Amniotic stem cell (primary cell): ENCODE data around the gene IP6K1.
A peak's percentile ranks its signal among the peaks of the same experiment; 100 is the strongest.
"Not testable (repeated sequence)": the region's sequence is repeated elsewhere in the genome, so short reads cannot be mapped to it uniquely, and the experiment has no call there.

ENCODE experiments used
- DNase-seq: peaks from one replicate; lab custom pipeline; 2025; lab: John Stamatoyannopoulos, UW

The IP6K1 gene

DNA sequence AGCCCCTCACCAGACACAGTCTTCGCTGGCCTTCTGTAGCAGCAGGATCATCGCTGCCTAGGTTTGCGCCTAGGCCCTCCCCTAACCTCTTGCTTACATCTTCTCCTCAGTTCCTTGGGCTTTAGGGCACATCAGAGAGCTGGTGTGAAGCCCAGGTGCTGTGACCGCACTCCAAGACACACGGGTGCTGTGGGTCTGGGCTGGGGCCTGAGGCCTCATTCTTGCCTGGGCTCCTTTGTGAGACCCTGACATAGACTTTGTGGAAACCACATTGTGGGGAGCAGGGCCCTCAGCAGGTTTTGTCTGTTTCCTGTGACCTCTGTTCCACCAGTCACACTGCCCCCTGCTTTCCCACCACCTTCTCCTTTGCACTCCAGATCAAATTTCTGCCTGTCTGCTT lies 74.9 kb downstream of the IP6K1 start:
- no peak for DNase-seq

DNA sequence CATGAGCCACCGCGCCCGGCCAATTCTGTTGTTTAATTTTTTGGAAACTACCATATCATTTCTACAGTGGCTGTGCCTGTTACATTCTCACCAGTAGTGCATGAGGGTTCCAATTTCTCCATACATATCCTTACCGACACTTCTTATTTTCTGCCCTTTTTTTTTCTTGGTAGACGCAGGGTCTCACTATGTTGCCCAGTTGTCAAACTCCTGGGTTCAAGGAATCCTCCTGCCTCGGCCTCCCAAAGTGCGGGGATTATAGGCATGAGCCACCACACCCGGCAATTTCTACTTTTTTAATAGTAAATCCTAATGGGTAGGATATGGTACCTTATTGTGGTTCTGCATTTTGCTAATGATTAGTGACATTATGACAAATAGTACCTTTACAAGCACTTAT lies 76.5 kb downstream of the IP6K1 start:
- DNase-seq: no peak

DNA sequence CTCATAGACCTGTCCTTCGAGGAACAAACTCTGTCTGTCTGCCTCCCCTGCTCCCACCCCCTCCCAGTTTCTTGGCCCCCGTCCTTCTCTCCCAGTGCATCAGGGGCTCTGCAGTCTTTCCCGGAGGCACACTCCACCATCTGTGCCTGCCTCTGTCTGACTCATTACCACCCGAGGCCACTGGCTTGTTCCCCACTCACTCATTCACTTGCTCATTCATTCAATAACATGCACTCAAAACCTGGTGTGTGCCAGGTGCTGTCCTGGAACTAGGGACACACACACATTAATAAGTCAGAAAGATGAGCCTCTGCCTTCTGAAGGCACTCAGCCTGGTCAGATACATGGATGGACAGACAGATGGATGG lies 79.2 kb downstream of the IP6K1 start:
- DNase-seq: no peak

DNA sequence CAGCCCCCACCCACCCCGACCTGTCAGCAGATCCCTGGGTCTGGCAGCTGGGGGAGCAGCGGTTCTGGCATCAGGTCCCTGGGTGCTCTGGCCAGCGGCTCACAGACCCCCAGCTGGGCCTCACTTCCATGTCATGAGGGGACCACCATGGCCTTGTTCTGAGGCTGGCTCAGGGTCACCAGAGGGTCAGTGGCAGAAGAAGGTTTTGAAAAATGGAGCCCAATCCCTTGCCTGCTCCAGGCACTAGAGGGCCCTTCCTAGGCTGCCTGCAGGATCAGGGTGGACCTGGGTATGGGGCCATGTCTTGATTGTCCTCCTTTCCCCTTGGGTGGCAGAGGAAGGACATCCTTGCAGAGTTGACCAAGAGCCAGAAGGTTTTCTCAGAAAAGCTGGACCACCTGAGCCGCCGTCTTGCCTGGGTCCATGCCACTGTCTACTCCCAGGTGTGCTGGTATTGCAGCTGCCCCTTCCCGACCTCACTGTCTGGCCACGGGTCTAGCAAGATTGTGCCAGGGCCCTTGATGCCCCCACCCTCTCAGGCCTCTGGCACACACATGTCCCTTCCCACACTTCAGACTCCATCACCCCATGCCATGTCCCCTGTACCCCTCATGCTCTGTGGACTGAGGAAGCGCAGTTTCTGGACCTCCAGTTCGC lies 79.8 kb downstream of the IP6K1 start:
- DNase-seq: no peak

DNA sequence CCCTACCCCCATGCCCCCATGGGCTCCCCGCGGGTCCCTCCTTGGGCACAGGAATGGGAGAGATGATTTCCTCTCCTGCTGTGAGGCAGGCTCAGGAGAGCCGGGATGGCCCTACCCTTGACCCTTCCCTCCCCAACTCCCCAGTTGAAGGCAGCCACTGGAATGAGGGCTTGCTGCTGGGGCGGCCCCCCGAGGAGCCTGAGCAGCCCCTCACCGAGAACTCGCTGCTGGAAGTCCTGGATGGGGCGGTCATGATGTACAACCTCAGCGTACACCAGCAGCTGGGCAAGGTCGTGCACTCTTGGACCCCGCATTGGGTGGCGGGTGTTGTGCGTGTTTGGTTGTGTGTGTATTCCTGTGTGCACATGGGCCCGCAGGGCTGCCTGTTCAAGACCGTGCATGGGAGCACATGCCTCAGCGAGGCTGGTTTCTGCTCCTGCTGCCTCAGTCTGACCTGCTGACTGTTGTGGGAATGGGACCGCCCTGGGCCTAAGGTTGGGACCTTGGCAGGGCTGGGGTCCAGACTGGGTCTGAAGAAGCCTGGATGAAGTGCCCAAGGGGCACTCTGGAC lies 80.9 kb downstream of the IP6K1 start:
- DNase-seq: no peak

DNA sequence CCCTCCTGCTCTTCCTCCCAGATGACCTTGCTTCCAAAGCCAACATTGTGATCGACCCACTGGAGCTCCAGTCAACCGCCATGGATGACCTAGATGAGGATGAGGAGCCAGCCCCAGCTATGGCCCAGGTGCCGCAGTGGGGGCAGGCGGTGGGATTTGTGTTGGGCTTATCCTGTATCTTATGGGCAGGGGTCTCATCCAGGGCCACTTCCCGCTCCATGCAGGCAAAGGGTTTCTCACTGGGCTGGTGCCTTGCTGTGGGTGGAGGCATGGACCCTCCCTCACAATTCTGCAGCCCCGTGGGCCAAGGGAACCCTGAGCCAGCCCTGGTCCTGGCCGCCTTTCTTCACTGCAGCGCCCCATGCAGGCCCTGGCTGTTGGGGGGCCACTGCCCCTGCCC lies 81.7 kb downstream of the IP6K1 start:
- DNase-seq: no peak

DNA sequence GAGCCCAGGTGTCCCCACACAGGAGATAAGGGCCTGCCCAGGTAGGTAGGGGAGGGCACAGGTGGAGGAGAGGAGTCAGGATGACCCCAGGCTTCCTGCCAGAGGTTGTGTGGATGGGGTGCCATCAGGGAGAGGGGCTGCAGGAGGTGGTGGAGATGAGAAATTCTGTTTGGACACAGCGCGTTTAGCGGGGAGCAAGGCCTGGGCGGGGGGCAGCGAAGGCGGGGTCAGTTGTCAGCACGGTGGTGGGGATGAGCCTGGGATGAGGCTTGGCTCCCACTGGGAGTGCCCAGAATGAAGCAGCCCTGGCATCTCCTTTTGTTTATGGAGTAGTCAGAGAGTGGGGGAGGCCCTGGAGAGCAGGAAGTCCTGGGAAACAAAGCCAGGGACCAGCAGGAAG lies 82.4 kb downstream of the IP6K1 start:
- DNase-seq: no peak

DNA sequence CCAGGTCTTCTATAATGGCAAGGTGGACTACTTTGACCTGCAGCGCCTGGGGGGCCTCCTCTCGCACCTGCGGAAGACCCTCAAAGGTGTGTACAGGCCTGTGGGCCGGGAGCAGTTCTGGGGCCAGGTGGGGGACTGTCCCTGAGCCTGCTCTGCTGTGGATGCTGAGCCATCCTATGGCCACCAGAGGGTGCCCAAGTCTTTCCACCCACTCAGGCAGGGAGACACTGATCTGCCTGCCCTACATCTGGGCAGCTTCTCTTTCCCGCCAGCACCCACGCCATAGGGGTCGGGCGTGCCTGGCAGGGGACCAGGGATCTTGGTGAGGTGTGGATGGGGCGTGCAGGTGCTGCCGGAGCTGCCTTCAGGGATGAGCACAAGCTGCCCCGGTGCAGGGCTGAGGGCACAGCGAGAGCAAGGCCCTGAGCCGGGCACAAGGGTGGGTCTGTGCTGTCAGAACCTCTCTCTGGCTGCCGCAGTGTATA lies 82.9 kb downstream of the IP6K1 start:
- DNase-seq: peak; percentile 30

DNA sequence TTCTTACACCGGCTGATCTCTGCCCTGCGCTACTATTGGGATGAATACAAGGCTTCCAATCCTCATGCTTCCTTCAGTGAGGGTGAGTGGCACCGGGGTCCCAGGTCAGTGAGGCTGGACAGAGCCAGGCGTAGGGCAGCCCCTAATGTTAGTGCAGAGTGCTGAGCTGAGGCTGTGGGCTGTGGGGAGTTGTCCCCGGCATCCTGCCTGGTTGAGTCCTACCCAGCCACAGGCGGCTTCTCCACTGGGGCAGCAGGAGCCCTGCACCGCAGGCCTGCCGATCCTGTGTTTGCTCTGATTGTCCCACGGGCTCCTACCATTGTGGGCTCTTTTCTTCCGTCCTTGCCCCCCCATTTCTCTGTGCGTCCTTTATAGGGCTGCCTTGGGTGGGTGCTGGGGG lies 83.7 kb downstream of the IP6K1 start:
- no peak for DNase-seq

DNA sequence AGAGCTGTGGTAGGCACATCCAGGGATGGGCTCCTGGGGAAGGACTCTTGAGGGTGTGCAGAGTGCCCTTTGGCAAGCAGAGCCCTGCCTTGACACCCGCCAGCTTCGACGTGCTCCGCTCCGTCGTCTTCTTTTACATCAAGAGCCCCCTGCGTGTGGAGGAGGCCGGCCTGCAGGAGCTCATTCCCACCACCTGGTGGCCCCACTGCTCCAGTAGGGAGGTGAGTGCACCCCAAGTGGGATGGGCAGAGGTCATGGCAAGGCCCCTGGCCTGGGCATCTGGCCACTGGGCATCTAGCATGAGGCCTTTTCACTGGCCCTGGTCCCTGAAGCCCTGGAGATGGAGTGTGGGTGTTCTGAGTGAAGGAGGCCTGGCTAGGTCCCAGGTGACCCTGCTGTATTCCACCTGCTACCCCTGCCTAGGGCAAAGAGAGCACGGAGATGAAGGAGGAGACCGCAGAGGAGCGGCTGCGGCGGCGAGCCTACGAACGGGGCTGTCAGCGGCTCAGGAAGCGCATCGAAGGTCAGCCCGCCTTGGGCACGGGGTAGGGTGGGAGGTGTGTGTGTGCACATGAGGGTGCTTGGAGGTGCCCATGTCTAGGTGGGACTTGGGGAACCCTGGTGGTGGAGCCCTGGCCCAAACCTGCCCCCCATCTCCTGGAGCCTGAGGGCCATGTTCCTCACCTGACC lies 84.8 kb downstream of the IP6K1 start:
- no peak for DNase-seq

DNA sequence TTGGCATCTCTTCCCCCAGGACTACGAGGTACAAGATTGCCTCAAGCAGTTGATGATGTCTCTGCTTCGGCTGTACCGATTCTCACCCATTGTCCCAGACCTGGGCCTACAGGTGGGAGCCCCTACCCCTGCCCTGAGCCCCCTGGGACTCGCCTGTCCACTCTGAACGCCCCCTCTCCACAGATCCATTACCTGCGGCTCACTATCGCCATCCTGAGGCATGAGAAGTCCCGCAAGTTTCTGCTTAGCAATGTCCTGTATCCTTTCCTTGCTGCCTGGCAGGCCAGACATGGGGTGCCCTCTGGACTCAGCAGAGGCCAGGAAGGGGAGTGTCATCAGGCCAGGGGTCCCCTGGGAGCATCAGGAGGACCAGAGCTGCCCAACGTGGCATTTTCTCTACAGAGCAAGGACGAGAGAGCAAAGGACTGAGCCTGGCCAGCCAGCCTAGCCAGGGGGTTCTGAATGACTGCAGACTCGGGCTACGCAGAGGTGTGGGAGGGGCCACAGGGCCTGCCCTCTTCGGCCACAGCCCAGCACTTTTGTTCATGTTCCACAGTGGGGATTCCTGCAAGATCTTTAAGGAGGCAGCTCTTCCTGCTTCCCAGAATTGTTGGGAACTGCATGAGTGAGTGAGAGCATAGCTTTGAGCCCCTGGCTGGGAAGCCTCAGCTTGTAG lies 85.8 kb downstream of the IP6K1 start:
- DNase-seq: no peak

DNA sequence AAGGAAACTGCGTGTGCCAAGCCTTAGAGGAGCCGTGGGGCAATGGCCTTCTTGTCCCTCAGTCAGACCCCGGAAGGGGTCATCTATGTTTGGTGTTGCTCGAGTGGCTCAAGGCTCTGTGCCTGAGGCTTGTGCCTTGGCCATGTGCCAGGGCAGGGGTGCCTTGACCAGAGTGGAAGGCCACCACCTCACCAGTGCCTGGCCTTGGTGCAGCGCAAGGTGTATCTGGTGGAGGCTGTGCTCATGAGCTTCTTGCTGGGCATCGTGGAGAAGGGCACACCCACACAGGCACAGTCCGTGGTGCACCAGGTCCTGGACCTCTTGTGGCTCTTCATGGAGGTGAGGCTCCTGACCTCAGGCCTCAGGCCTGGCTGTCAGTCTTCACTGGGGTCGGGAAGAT lies 86.3 kb downstream of the IP6K1 start:
- no peak for DNase-seq

DNA sequence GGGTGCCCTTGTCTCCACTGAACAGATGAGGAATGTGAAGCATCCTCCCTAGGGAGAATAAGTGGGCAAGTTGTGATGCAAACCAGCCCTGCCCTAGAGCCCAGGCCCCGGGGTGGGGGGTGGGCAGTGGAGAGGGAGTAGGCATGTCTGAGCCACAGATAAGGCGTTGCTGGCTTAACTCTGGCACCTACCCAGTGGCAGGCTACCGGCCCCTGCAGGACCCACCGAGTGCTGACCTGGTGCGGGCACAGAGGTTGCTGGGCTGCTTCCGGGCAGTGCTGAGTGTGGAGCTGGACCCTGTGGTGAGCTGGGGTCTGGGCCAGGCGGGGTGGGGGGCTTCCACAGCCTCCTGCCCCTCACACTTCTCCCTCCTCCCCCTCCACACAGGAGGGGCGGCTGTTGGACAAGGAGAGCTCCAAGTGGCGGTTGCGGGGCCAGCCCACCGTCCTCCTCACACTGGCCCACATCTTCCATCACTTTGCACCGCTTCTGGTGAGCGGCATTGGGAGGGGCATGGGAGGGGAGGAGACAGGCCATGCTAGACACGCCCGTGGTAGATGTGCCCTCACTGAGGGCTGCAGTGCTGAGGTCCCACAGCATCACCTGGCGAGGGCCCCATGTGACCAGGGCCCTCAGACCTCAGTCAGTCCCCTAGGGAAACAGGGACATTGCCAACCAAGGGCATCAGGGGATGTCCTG lies 86.9 kb downstream of the IP6K1 start:
- no peak for DNase-seq

DNA sequence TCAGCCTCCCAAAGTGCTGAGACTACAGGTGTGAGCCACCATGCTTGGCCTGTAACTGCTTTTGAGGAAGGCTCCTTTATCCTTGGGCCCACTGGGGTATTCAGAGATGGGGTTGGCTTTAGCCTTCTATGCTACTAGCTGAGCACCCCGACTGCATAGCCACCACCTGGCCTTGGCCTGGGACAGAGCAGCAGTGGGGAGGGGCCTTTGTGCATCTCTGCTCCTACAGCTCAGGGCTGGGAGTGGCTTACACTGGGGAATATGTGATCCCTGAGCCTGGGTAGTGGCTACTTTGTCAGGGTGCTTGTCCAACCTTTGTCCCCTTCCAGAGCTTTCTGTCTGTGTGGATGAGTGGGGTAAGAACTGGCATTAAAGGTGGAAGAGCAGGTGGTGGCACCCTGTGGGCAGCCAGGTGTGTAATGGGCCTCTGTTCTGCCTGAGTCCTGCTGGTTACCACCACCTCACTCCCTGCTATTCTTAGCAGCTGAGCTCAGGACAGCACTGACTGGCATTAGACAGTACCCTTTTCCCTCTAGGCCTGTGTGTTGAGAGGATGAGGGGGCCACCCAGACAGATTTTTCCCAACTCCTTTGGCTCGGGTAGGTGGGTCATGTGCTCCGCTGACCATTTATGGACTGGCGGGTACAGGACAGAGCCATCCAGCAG lies 90.9 kb downstream of the IP6K1 start:
- DNase-seq: not testable (repeated sequence)

DNA sequence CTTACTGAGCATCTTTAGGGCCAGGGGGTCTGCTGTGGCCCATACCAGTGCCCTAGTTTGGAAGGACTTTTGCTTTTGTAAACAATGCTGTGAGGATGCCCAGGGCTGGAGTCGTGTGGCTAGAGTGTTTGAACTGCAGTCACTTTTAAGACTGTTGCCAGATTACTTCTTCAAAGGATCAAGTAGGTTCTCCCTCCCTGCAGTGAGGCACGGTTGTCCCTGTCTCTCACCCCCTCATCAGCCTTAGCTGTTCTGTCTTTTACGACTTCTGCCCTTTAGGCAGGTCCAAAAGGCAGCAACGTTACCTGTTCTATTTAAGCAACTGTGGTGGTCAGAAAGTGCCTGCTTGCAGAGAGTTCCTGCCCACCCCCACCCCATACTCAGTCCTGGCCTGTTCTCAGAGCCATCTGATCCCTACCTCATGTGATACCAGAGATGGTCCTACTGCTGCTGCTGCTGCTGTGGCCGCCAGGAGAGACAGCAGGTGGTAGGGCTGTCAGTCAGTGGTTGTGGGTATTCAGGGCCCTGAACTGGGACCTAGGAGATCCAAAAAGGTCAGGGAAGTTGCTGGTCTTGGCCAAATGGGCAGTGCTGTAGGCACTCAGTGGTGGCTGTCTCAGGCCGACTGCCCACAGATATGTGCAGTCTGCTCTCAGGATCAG lies 91.8 kb downstream of the IP6K1 start:
- not testable (repeated sequence) for DNase-seq

DNA sequence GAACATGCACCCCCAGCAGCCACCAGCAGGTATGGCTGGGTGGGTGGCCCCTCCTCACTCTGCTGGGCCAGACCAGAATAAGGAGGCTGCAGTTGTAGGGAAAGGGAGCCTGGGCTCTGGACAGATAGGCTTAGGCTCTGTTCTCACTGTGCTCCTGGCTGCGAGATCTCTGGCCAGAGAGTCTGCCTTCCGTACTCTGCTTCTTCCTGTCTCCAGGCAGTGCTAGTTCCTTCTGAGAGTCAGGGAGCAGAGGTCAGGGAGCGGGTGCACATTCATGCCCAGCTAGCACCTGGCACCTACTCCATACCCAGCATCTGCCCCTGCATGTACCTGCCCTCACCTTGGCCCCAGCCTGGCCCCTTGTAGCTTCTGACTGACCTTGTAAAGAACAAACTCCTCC lies 94.9 kb downstream of the IP6K1 start:
- not testable (repeated sequence) for DNase-seq

DNA sequence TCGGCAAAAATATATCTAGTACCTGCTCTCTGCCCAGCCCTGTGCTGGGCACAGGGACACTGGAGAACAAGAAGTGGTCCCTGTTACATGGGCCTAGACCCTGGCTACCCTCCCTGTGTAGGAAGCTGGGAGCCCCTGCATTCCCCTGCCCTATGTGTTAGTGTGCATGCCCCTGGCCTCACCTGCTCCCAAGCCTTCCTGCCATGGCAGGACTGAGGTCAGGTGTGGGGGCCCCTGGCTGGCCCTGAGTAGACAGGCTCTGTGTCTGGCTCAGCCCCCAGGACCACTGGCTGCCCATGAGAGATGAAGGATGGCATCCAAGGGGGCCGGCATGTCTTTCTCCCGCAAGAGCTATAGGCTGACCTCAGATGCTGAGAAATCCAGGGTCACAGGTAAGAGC lies 95.5 kb downstream of the IP6K1 start:
- DNase-seq: not testable (repeated sequence)

DNA sequence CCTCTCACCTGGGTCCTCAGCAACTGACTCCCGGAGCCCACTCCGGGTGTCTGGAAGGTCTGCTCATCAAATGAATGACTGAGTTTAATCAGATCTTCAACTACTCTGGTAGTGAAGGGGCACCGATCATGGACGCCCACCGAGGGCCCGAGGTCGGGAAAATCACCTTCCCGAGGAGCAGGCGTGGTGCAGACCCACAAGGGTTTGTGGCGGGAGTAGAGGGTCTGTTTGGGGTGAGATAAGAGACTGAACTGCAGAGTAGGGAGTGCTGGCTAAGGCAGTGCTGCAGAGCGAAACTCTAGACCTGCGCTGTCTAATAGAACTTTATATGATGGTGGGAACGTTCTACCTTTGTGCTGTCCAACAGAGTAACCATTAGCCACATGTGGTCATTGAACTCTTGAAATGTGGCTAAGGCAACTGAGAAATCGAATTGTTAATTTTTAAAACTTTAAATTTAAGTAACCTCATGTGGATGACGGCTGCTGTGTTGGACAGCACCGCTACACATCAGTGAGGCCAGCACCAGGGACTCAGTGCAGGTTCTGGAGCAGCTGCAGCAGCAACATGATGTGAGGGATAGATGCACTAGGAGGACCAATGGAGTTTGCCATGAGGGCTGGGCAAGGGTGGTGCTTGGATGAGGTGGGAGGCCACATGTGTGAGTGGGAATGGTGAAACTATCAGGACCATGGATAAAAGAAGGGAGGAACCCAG lies 96.3 kb downstream of the IP6K1 start:
- not testable (repeated sequence) for DNase-seq

DNA sequence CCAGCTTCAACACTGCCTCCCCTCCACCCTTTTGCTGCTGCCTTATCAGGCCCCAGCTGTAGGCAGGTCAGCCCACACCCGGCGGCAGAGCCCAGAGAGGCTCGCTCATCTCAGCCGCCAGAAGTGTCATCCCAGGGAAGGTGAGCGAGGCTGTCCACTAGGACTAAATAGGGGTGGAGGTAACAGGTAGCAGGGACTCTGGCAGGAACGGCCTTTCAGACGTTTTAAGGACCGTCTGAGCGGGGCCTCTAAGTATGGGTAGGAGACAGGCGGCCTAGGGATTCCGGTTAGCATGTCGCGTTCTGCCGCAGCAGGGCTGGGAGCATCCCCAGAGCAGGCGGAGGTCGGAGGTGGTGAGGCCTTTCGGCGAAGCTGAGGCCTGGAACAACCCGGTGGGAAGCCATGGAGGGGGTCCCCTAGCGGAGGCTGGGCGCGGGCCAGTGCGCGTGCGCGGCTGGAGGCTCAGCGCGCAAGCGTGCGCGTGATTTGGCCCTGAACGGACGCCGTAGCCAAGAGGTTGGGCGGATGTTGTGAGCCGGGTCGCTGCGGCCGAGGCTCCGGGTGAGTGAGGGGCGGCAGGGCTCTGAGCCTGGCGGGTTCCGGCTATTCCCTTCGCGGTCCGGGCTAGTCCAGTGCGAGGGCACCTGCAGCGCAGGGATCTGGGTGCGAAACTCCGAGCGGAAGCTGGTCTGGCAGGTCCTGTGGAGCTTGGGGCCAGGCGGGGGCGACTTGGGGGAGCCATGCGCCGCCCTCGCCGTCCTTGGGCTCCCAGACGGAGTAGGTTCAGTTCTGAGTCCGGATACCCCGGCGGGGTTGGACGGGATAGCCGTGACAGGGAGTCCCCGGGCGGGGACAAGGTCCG lies 97.1 kb downstream of the IP6K1 start, which contains the start of the genes MST1 and RNF123:
Gene MST1, minus strand, starts transcription at position 429 of the 862 bp plus-strand sequence. CDS start 783 bp downstream, outside the sequence.
Gene RNF123, plus strand, starts transcription at position 512 of the 862 bp plus-strand sequence. CDS start 1,609 bp downstream, outside the sequence.
- DNase-seq: no peak
